HFF-Myc (cell line): ENCODE data around the gene CSRP1.
"Not testable (repeated sequence)": the region's sequence is repeated elsewhere in the genome, so short reads cannot be mapped to it uniquely, and the experiment has no call there.

Experiments
- DNase-seq: peaks from one replicate; pipeline ENCODE4 v3.0.0-alpha.2; 2011; ENCODE audit warnings: low read depth; ENCODE audit errors: extremely low read depth
- H3K4me3 ChIP-seq: replicated peaks from 2 replicates; pipeline ENCODE4 v1.5.1; 2011; ENCODE audit warnings: low read depth, mild to moderate bottlenecking, control low read depth, low read length
- CTCF ChIP-seq: IDR thresholded peaks from 2 replicates; pipeline ENCODE4 v1.5.1; 2012; ENCODE audit warnings: mild to moderate bottlenecking, low read depth, low read length, control low read depth; ENCODE audit errors: missing control alignments

The CSRP1 gene

GRCh38 chr1:201475915-201476669, 30.8 kb downstream of the CSRP1 start:
- no peak for TF ChIP-seq CTCF
- H3K4me3 ChIP-seq, result no peak overlapping the region
- no peak for DNase-seq

- no peak overlapping the region for H3K4me3 ChIP-seq
- no peak for DNase-seq
- no peak for TF ChIP-seq CTCF
These were observed 31.8 kb downstream of the CSRP1 start for GRCh38 chr1:201475130-201475529.

GRCh38 chr1:201473296-201473695, 33.6 kb downstream of the CSRP1 start:
- no peak overlapping the region for H3K4me3 ChIP-seq
- TF ChIP-seq CTCF, result no peak
- DNase-seq, result no peak

GRCh38 chr1:201472321-201472720, 34.6 kb downstream of the CSRP1 start:
- DNase-seq, H3K4me3 ChIP-seq: not testable (repeated sequence)

GRCh38 chr1:201471772-201472171, 35.2 kb downstream of the CSRP1 start:
- H3K4me3 ChIP-seq, result no peak overlapping the region
- peak; percentile 84 for DNase-seq
- TF ChIP-seq CTCF, result no peak

- TF ChIP-seq CTCF, result no peak
- DNase-seq, result no peak
- no peak overlapping the region for H3K4me3 ChIP-seq
These were observed 36.3 kb downstream of the CSRP1 start for GRCh38 chr1:201470581-201470980.

- DNase-seq, result no peak
- no peak for TF ChIP-seq CTCF
- peak overlapping the region; percentile 99 for H3K4me3 ChIP-seq
These were observed 37.3 kb downstream of the CSRP1 start for GRCh38 chr1:201469645-201470074.
